ENCODE data around the gene RAMACL. TPM values are rescaled to one million over a fixed set of nuclear protein-coding genes. Genes with fewer than 3 reads are reported as not detected.

Gene RAMACL
- total RNA-seq, 2 experiments from 2014 or later, result 0.23 TPM; not detected in 1

- peak overlapping the region; percentile 74 for H3K4me3 Mint-ChIP-seq
- H3K27me3 Mint-ChIP-seq, result peaks cover 46% of the 10 kb centered on the region
- H3K9me3 Mint-ChIP-seq, result no peaks in the 10 kb centered on the region
- H3K27ac Mint-ChIP-seq, result no peak overlapping the region
- no peak for DNase-seq
- H3K36me3 Mint-ChIP-seq (ENCODE audit: low read depth), result no peaks in the 10 kb centered on the region
- CTCF ChIA-PET, result no interaction called here
- POLR2A ChIA-PET, result no interaction called here
- peaks cover 22% of the 10 kb centered on the region for H3K4me1 Mint-ChIP-seq
These were observed 38.9 kb upstream of the RAMACL start for GRCh38 chr6:166625356-166625755.

- Mint-ChIP-seq H3K4me1 (peaks cover 19% of the 10 kb centered on the region), H3K9me3 (no peaks in the 10 kb centered on the region), H3K4me3 (no peak overlapping the region), H3K27me3 (peaks cover 37% of the 10 kb centered on the region), H3K27ac (no peak overlapping the region), H3K36me3 (ENCODE audit: low read depth) (no peaks in the 10 kb centered on the region)
- POLR2A ChIA-PET, result no interaction called here
- DNase-seq, result no peak
- CTCF ChIA-PET, result no interaction called here
These were observed 37.8 kb upstream of the RAMACL start for GRCh38 chr6:166624275-166624674.

GRCh38 chr6:166623318-166623717, 36.8 kb upstream of the RAMACL start:
- H3K27ac Mint-ChIP-seq, result no peak overlapping the region
- no peaks in the 10 kb centered on the region for H3K36me3 Mint-ChIP-seq (ENCODE audit: low read depth)
- peaks cover 16% of the 10 kb centered on the region for H3K4me1 Mint-ChIP-seq
- ChIA-PET POLR2A (interaction anchor here (1.1 kb wide), 1 partner anchor 10 kb away, joined by 4 read pairs; no protein-coding TSS in a partner anchor), CTCF (no interaction called here)
- no peaks in the 10 kb centered on the region for H3K9me3 Mint-ChIP-seq
- H3K4me3 Mint-ChIP-seq, result no peak overlapping the region
- no peak for DNase-seq
- peaks cover 29% of the 10 kb centered on the region for H3K27me3 Mint-ChIP-seq

GRCh38 chr6:166621114-166621540, 34.6 kb upstream of the RAMACL start:
- no peaks in the 10 kb centered on the region for H3K9me3 Mint-ChIP-seq
- no peak overlapping the region for H3K27ac Mint-ChIP-seq
- no peak overlapping the region for H3K4me3 Mint-ChIP-seq
- H3K27me3 Mint-ChIP-seq, result peaks cover 26% of the 10 kb centered on the region
- DNase-seq, result no peak
- ChIA-PET CTCF (no interaction called here), POLR2A (no interaction called here)
- H3K36me3 Mint-ChIP-seq (ENCODE audit: low read depth), result no peaks in the 10 kb centered on the region
- peaks cover 6% of the 10 kb centered on the region for H3K4me1 Mint-ChIP-seq

GRCh38 chr6:166620478-166621113, 34.1 kb upstream of the RAMACL start:
- Mint-ChIP-seq H3K9me3 (no peaks in the 10 kb centered on the region), H3K4me3 (no peak overlapping the region), H3K27ac (no peak overlapping the region), H3K36me3 (ENCODE audit: low read depth) (no peaks in the 10 kb centered on the region), H3K27me3 (peaks cover 21% of the 10 kb centered on the region), H3K4me1 (peaks cover 1% of the 10 kb centered on the region)
- POLR2A ChIA-PET, result no interaction called here
- DNase-seq, result no peak
- CTCF ChIA-PET, result no interaction called here

GRCh38 chr6:166619912-166620311, 33.4 kb upstream of the RAMACL start:
- H3K27me3 Mint-ChIP-seq, result peaks cover 14% of the 10 kb centered on the region
- CTCF ChIA-PET, result no interaction called here
- DNase-seq, result no peak

GRCh38 chr6:166618866-166619761, 32.6 kb upstream of the RAMACL start:
- no peak for DNase-seq
- Mint-ChIP-seq H3K4me3 (no peak overlapping the region), H3K9me3 (no peaks in the 10 kb centered on the region), H3K27ac (no peak overlapping the region), H3K4me1 (no peaks in the 10 kb centered on the region), H3K36me3 (ENCODE audit: low read depth) (no peaks in the 10 kb centered on the region), H3K27me3 (peaks cover 9% of the 10 kb centered on the region)
- CTCF ChIA-PET, result no interaction called here
- POLR2A ChIA-PET, result no interaction called here

More at GRCh38 chr6:166619912-166620311, 33.4 kb upstream of the RAMACL start:
- H3K4me3 Mint-ChIP-seq, result no peak overlapping the region
- no peaks in the 10 kb centered on the region for H3K36me3 Mint-ChIP-seq (ENCODE audit: low read depth)
- POLR2A ChIA-PET, result no interaction called here
- H3K9me3 Mint-ChIP-seq, result no peaks in the 10 kb centered on the region
- no peak overlapping the region for H3K27ac Mint-ChIP-seq
- no peaks in the 10 kb centered on the region for H3K4me1 Mint-ChIP-seq

- Mint-ChIP-seq H3K9me3 (no peaks in the 10 kb centered on the region), H3K4me1 (no peaks in the 10 kb centered on the region), H3K36me3 (ENCODE audit: low read depth) (no peaks in the 10 kb centered on the region), H3K27ac (no peak overlapping the region), H3K27me3 (peaks cover 6% of the 10 kb centered on the region), H3K4me3 (no peak overlapping the region)
- POLR2A ChIA-PET, result no interaction called here
- DNase-seq, result no peak
- CTCF ChIA-PET, result no interaction called here
These were observed 31.8 kb upstream of the RAMACL start for GRCh38 chr6:166618251-166618650.

- Mint-ChIP-seq H3K4me1 (no peaks in the 10 kb centered on the region), H3K9me3 (no peaks in the 10 kb centered on the region), H3K27me3 (peaks cover 4% of the 10 kb centered on the region), H3K36me3 (ENCODE audit: low read depth) (no peaks in the 10 kb centered on the region), H3K27ac (no peak overlapping the region), H3K4me3 (no peak overlapping the region)
- DNase-seq, result no peak
- POLR2A ChIA-PET, result no interaction called here
- CTCF ChIA-PET, result no interaction called here
These were observed 30.9 kb upstream of the RAMACL start for GRCh38 chr6:166617359-166617758.

GRCh38 chr6:166616261-166617238, 30.1 kb upstream of the RAMACL start:
- H3K27ac Mint-ChIP-seq, result no peak overlapping the region
- H3K4me1 Mint-ChIP-seq, result no peaks in the 10 kb centered on the region
- no peaks in the 10 kb centered on the region for H3K27me3 Mint-ChIP-seq
- CTCF ChIA-PET, result interaction anchor here (0.7 kb wide), 1 partner anchor 340 kb away, joined by 3 read pairs; no protein-coding TSS in a partner anchor
- no peak overlapping the region for H3K4me3 Mint-ChIP-seq
- DNase-seq, result no peak
- no peaks in the 10 kb centered on the region for H3K36me3 Mint-ChIP-seq (ENCODE audit: low read depth)
- POLR2A ChIA-PET, result no interaction called here
- H3K9me3 Mint-ChIP-seq, result no peaks in the 10 kb centered on the region

GRCh38 chr6:166615059-166615770, 28.7 kb upstream of the RAMACL start:
- no peaks in the 10 kb centered on the region for H3K27me3 Mint-ChIP-seq
- ChIA-PET POLR2A (no interaction called here), CTCF (no interaction called here)
- H3K9me3 Mint-ChIP-seq, result no peaks in the 10 kb centered on the region
- DNase-seq, result no peak
- no peak overlapping the region for H3K4me3 Mint-ChIP-seq
- H3K4me1 Mint-ChIP-seq, result no peaks in the 10 kb centered on the region
- no peak overlapping the region for H3K27ac Mint-ChIP-seq
- no peaks in the 10 kb centered on the region for H3K36me3 Mint-ChIP-seq (ENCODE audit: low read depth)

- H3K4me3 Mint-ChIP-seq, result no peak overlapping the region
- DNase-seq, result no peak
- POLR2A ChIA-PET, result no interaction called here
- CTCF ChIA-PET, result no interaction called here
- H3K27me3 Mint-ChIP-seq, result no peaks in the 10 kb centered on the region
- no peaks in the 10 kb centered on the region for H3K36me3 Mint-ChIP-seq (ENCODE audit: low read depth)
- no peaks in the 10 kb centered on the region for H3K9me3 Mint-ChIP-seq
- no peak overlapping the region for H3K27ac Mint-ChIP-seq
- no peaks in the 10 kb centered on the region for H3K4me1 Mint-ChIP-seq
These were observed 28.1 kb upstream of the RAMACL start for GRCh38 chr6:166614589-166614988.
